Epithelial cell of esophagus (primary cell): Measurements from ENCODE around the gene FGF7.

ENCODE experiments used
- DNase-seq: peaks from one replicate; pipeline ENCODE4 v3.0.0; 2010; ENCODE audit warnings: low read depth
- H3K4me3 ChIP-seq: 2 replicates; pipeline ENCODE4 v1.5.1; 2011; ENCODE audit warnings: mild to moderate bottlenecking, low read length, control low read depth
- CTCF ChIP-seq: IDR thresholded peaks from 2 replicates; pipeline ENCODE4 v1.5.1; 2011; ENCODE audit warnings: low read depth, mild to moderate bottlenecking, low read length, control low read depth, inconsistent platforms; ENCODE audit not compliant: insufficient read depth; ENCODE audit errors: missing control alignments

Gene FGF7

GRCh38 chr15:49438962-49439631 lies 16.1 kb downstream of the FGF7 start:
- no peak overlapping the region for H3K4me3 ChIP-seq
- no peak for DNase-seq
- no peak for TF ChIP-seq CTCF

GRCh38 chr15:49439678-49440395 lies 16.8 kb downstream of the FGF7 start:
- TF ChIP-seq CTCF, result no peak
- no peak for DNase-seq

GRCh38 chr15:49441356-49441755 lies 18.3 kb downstream of the FGF7 start:
- no peak for DNase-seq
- TF ChIP-seq CTCF, result no peak
- H3K4me3 ChIP-seq, result no peak overlapping the region

More at GRCh38 chr15:49439678-49440395, 16.8 kb downstream of the FGF7 start:
- no peak overlapping the region for H3K4me3 ChIP-seq

- H3K4me3 ChIP-seq, result no peak overlapping the region
- TF ChIP-seq CTCF, result no peak
- no peak for DNase-seq
These were observed 18.8 kb downstream of the FGF7 start for GRCh38 chr15:49441816-49442215.

GRCh38 chr15:49452595-49452994 lies 29.6 kb downstream of the FGF7 start:
- no peak overlapping the region for H3K4me3 ChIP-seq
- no peak for DNase-seq
- TF ChIP-seq CTCF, result no peak

GRCh38 chr15:49456166-49456565 lies 33.1 kb downstream of the FGF7 start:
- TF ChIP-seq CTCF, result no peak
- DNase-seq, result no peak

More at GRCh38 chr15:49456166-49456565, 33.1 kb downstream of the FGF7 start:
- no peak overlapping the region for H3K4me3 ChIP-seq
